Endodermal cell (in vitro differentiated cells): ENCODE measurements around the gene BEND5. TPM values are rescaled to one million over a fixed set of nuclear protein-coding genes. Genes with fewer than 3 reads are reported as not detected.
A peak's percentile ranks its signal among the peaks of the same experiment; 100 is the strongest.

Source experiments
- DNase-seq: peaks from one replicate; pipeline ENCODE4 v3.0.0-alpha.2; 2017
- H3K27ac ChIP-seq: 2 replicates; pipeline ENCODE4 v1.5.1; 2013; ENCODE audit warnings: mild to moderate bottlenecking, low read depth, low read length, moderate library complexity
- H3K27me3 ChIP-seq: 2 replicates; pipeline ENCODE4 v1.6.1; 2013; ENCODE audit warnings: mild to moderate bottlenecking, low read length, moderate library complexity; ENCODE audit not compliant: insufficient read depth, control insufficient read depth, poor library complexity, severe bottlenecking
- H3K36me3 ChIP-seq: 2 replicates; pipeline ENCODE4 v1.7.0; 2013; ENCODE audit warnings: mild to moderate bottlenecking, low read length, moderate library complexity; ENCODE audit not compliant: control insufficient read depth, insufficient read depth
- H3K4me1 ChIP-seq: one replicate; pipeline ENCODE4 v1.7.0; 2013; ENCODE audit warnings: low read length; ENCODE audit not compliant: control insufficient read depth, insufficient read depth
- H3K4me3 ChIP-seq: 2 replicates; pipeline ENCODE4 v1.5.1; 2013; ENCODE audit warnings: mild to moderate bottlenecking, low read length, moderate library complexity
- H3K9ac ChIP-seq: 2 replicates; pipeline ENCODE4 v1.6.1; 2013; ENCODE audit warnings: mild to moderate bottlenecking, low read length, moderate library complexity; ENCODE audit not compliant: poor library complexity, severe bottlenecking; ENCODE audit errors: extremely low read depth
- H3K9me3 ChIP-seq: 2 replicates; pipeline ENCODE4 v1.6.1; 2013; ENCODE audit warnings: mild to moderate bottlenecking, low read length, moderate library complexity; ENCODE audit not compliant: control insufficient read depth
- H3K27ac Mint-ChIP-seq: 2 replicates; pipeline ENCODE4 v1.8.0; 2020; ENCODE audit warnings: mixed read lengths
- H3K27me3 Mint-ChIP-seq: 2 replicates; pipeline ENCODE4 v1.8.0; 2021; ENCODE audit warnings: mild to moderate bottlenecking, mixed read lengths; ENCODE audit not compliant: insufficient read depth
- H3K36me3 Mint-ChIP-seq: 2 replicates; pipeline ENCODE4 v1.8.0; 2020; ENCODE audit warnings: low read depth, mixed read lengths
- H3K4me1 Mint-ChIP-seq: 2 replicates; pipeline ENCODE4 v1.8.0; 2020; ENCODE audit warnings: mixed read lengths
- H3K4me3 Mint-ChIP-seq: 2 replicates; pipeline ENCODE4 v1.8.0; 2020; ENCODE audit warnings: mild to moderate bottlenecking, moderate library complexity, mixed read lengths
- H3K9me3 Mint-ChIP-seq: 2 replicates; pipeline ENCODE4 v1.8.0; 2020; ENCODE audit warnings: mild to moderate bottlenecking, mixed read lengths
- CTCF ChIP-seq: fragments of 200-600 bp; sonication (generic); conservative IDR thresholded peaks from 2 replicates; pipeline ENCODE4 v1.5.0; 2021; ENCODE audit warnings: antibody characterized with exemption, mild to moderate bottlenecking
- WGBS, 2 experiments: methylation state at CpG; one replicate each; pipeline versions ENCODE4 v1.1.5 to v1.1.7; 2013; ENCODE audit warnings: missing lambda C conversion rate in 2 of 2, mixed read lengths in 1 of 2; ENCODE audit not compliant: insufficient coverage in 1 of 2, insufficient read length in 1 of 2; 5-methylcytosine and 5-hydroxymethylcytosine counted together
- total RNA-seq, 2 donors: library from RNA; stranded (reverse); fragmentation: NEBNext Ultra II Directional in 1 of 2; extraction: Animal tissue kit (Norgen Biotek cat#: 25700) in 1 of 2; gene quantifications; 2 replicates in 1 of 2; 3 replicates in 1 of 2; pipeline ENCODE4 v1.2.1, GENCODE V29; 2021

The BEND5 gene
- total RNA-seq, 2 donors from 2014 or later: 5.9 to 6.1 TPM

- TF ChIP-seq CTCF: no peak
- Histone ChIP-seq H3K27ac (no peak overlapping the region), H3K9me3 (no peaks in the 10 kb centered on the region), H3K4me1 (peaks cover 5% of the 10 kb centered on the region), H3K36me3 (no peaks in the 10 kb centered on the region), H3K4me3 (no peak overlapping the region), H3K9ac (no peak overlapping the region), H3K27me3 (no peaks in the 10 kb centered on the region)
- H3K4me1 Mint-ChIP-seq: peaks cover 9% of the 10 kb centered on the region
- H3K36me3 Mint-ChIP-seq: no peaks in the 10 kb centered on the region
- no peak overlapping the region for H3K27ac Mint-ChIP-seq
- DNase-seq: peak; percentile 66
- H3K27me3 Mint-ChIP-seq: peaks cover 12% of the 10 kb centered on the region
- WGBS, 2 experiments: 84 to 97% methylated on average over 4 to 13 of the region's 13 CpGs
- no peaks in the 10 kb centered on the region for H3K9me3 Mint-ChIP-seq
- H3K4me3 Mint-ChIP-seq: no peak overlapping the region
These were observed 89.2 kb downstream of the BEND5 start for GRCh38 chr1:48687282-48688045.

- H3K27me3 Mint-ChIP-seq: peaks cover 2% of the 10 kb centered on the region
These were observed 90.5 kb downstream of the BEND5 start for GRCh38 chr1:48686159-48686558.

GRCh38 chr1:48684381-48684780 is 92.3 kb downstream of the BEND5 start:
- WGBS, 2 experiments: 88 to 96% methylated on average over 4 of the region's 4 CpGs
- Histone ChIP-seq H3K27ac (no peak overlapping the region), H3K36me3 (no peaks in the 10 kb centered on the region), H3K4me1 (no peaks in the 10 kb centered on the region), H3K9ac (no peak overlapping the region), H3K27me3 (no peaks in the 10 kb centered on the region), H3K9me3 (no peaks in the 10 kb centered on the region), H3K4me3 (no peak overlapping the region)
- TF ChIP-seq CTCF: no peak
- H3K36me3 Mint-ChIP-seq: no peaks in the 10 kb centered on the region
- peaks cover 12% of the 10 kb centered on the region for H3K4me1 Mint-ChIP-seq
- H3K9me3 Mint-ChIP-seq: no peaks in the 10 kb centered on the region
- peaks cover 2% of the 10 kb centered on the region for H3K27me3 Mint-ChIP-seq
- no peak for DNase-seq
- no peak overlapping the region for H3K27ac Mint-ChIP-seq
- H3K4me3 Mint-ChIP-seq: no peak overlapping the region

More at GRCh38 chr1:48686159-48686558, 90.5 kb downstream of the BEND5 start:
- Histone ChIP-seq H3K4me3 (no peak overlapping the region), H3K9ac (no peak overlapping the region), H3K27ac (no peak overlapping the region), H3K4me1 (no peaks in the 10 kb centered on the region), H3K27me3 (no peaks in the 10 kb centered on the region), H3K9me3 (no peaks in the 10 kb centered on the region), H3K36me3 (no peaks in the 10 kb centered on the region)
- no peak overlapping the region for H3K4me3 Mint-ChIP-seq
- H3K27ac Mint-ChIP-seq: no peak overlapping the region
- H3K36me3 Mint-ChIP-seq: no peaks in the 10 kb centered on the region
- peaks cover 8% of the 10 kb centered on the region for H3K4me1 Mint-ChIP-seq
- TF ChIP-seq CTCF: no peak
- DNase-seq: no peak
- WGBS, 2 experiments: 86 to 94% methylated on average over 3 to 5 of the region's 5 CpGs
- H3K9me3 Mint-ChIP-seq: no peaks in the 10 kb centered on the region
